Tibial artery (tissue), 4 donors: ENCODE results near the gene MCAM.

Experiments used
- DNase-seq, 2 donors: peaks; one replicate each; pipeline ENCODE4 v3.0.0-alpha.2; 2019
- H3K27ac ChIP-seq, 2 donors: fragments of 200-600 bp; sonication (generic) in 1 of 2; 1 replicate in 1 of 2; 2 replicates in 1 of 2; pipeline ENCODE4 v1.5.1; 2018 to 2019; ENCODE audit warnings: mild to moderate bottlenecking in 1 of 2
- H3K27me3 ChIP-seq, 2 donors: fragments of 200-600 bp; sonication (generic) in 1 of 2; one replicate each; pipeline versions ENCODE4 v1.5.1 to v1.6.0; 2016 to 2019
- H3K36me3 ChIP-seq, 3 donors: fragments of 200-600 bp; sonication (generic) in 2 of 3; one replicate each; pipeline ENCODE4 v1.5.1; 2016 to 2019; ENCODE audit warnings: mild to moderate bottlenecking in 2 of 3
- H3K4me1 ChIP-seq, 4 donors: fragments of 200-600 bp; sonication (generic) in 2 of 4; 1 replicate in 3 of 4; 2 replicates in 1 of 4; pipeline ENCODE4 v1.5.1; 2016 to 2019
- H3K4me3 ChIP-seq, 2 donors: fragments of 200-600 bp; sonication (generic) in 1 of 2; 1 replicate in 1 of 2; 2 replicates in 1 of 2; pipeline ENCODE4 v1.5.1; 2018 to 2019; ENCODE audit warnings: mild to moderate bottlenecking in 2 of 2
- H3K9me3 ChIP-seq, 3 donors: fragments of 200-600 bp; sonication (generic) in 1 of 3; one replicate each; pipeline ENCODE4 v1.5.1; 2016 to 2019
- CTCF ChIP-seq, 2 experiments: fragments of 200-600 bp in 1 of 2; fragments of 450-650 bp in 1 of 2; IDR thresholded peaks; one replicate each; pipeline ENCODE4 v1.5.1; 2017 to 2019; ENCODE audit warnings: antibody characterized with exemption in 2 of 2, mild to moderate bottlenecking in 1 of 2, moderate library complexity in 1 of 2
- intact Hi-C: fragments of 100-400 bp; cut with DNase I; formaldehyde crosslinking; loops from one replicate; pipeline ENCODE4 v1.15.0; 2023; ENCODE audit warnings: low total_unique reads

The MCAM gene

GRCh38 chr11:119361941-119362725 is 45.2 kb upstream of the MCAM start:
- H3K4me3 ChIP-seq: peak overlapping the region; percentile 56 to 58
- intact Hi-C loops: no loop called here
- H3K27ac ChIP-seq: peak overlapping the region; percentile 78 to 84

GRCh38 chr11:119361056-119361787 is 44.3 kb upstream of the MCAM start:
- peak overlapping the region; percentile 78 to 84 for H3K27ac ChIP-seq
- DNase-seq: peak; percentile 74 to 93
- H3K27me3 ChIP-seq: no peaks in the 10 kb centered on the region
- intact Hi-C loops: no loop called here
- no peaks in the 10 kb centered on the region for H3K9me3 ChIP-seq
- H3K4me1 ChIP-seq: peaks cover 3 to 67% (median 57%) of the 10 kb centered on the region in 4 donors
- peak overlapping the region in 1 of 2 donors; percentile 56 for H3K4me3 ChIP-seq
- TF ChIP-seq CTCF (IDR thresholded peaks at IDR 0.05): peak in 1 of 2 experiments; percentile 4
- peaks cover 0 to 23% (median 6%) of the 10 kb centered on the region in 3 donors for H3K36me3 ChIP-seq

More at GRCh38 chr11:119361941-119362725, 45.2 kb upstream of the MCAM start:
- Histone ChIP-seq H3K9me3 (no peaks in the 10 kb centered on the region), H3K4me1 (peaks cover 3 to 68% (median 53%) of the 10 kb centered on the region in 4 donors), H3K27me3 (no peaks in the 10 kb centered on the region), H3K36me3 (peaks cover 0 to 23% (median 6%) of the 10 kb centered on the region in 3 donors)
- DNase-seq: no peak
- no peak for TF ChIP-seq CTCF (IDR thresholded peaks at IDR 0.05)

- no peak overlapping the region for H3K4me3 ChIP-seq
- intact Hi-C loops: no loop called here
- H3K27me3 ChIP-seq: no peaks in the 10 kb centered on the region
- DNase-seq: no peak
- no peaks in the 10 kb centered on the region for H3K9me3 ChIP-seq
- H3K27ac ChIP-seq: no peak overlapping the region
- no peak for TF ChIP-seq CTCF (IDR thresholded peaks at IDR 0.05)
- peaks cover 3 to 55% (median 47%) of the 10 kb centered on the region in 4 donors for H3K4me1 ChIP-seq
- peaks cover 0 to 23% (median 6%) of the 10 kb centered on the region in 3 donors for H3K36me3 ChIP-seq
These were observed 42.7 kb upstream of the MCAM start for GRCh38 chr11:119359365-119360214.

- Histone ChIP-seq H3K4me1 (peaks cover 3 to 30% (median 24%) of the 10 kb centered on the region in 4 donors), H3K36me3 (peaks cover 0 to 23% (median 6%) of the 10 kb centered on the region in 3 donors), H3K27me3 (no peaks in the 10 kb centered on the region), H3K4me3 (peak overlapping the region; percentile 42 to 55), H3K9me3 (no peaks in the 10 kb centered on the region), H3K27ac (peak overlapping the region; percentile 54 to 63)
- intact Hi-C loops: loop anchor here (2.0 kb wide), 1 partner anchor 18 kb away; no protein-coding TSS in a partner anchor
- TF ChIP-seq CTCF (IDR thresholded peaks at IDR 0.05): no peak
- no peak for DNase-seq
These were observed 40.1 kb upstream of the MCAM start for GRCh38 chr11:119357074-119357473.
